Common myeloid progenitor, CD34-positive (primary cell): ENCODE results near the gene TWF2.

Experiments
- CTCF ChIA-PET: fragments of 350-600 bp; sonication (Branson Sonifier 250); formaldehyde crosslinking; loops from one replicate; lab custom pipeline; 2021; ENCODE audit warnings: antibody characterized with exemption; lab: Charles Lee
- POLR2A ChIA-PET: fragments of 350-600 bp; sonication (Branson Sonifier 250); formaldehyde crosslinking; loops from one replicate; lab custom pipeline; 2021; ENCODE audit warnings: antibody characterized with exemption; lab: Charles Lee
- DNase-seq, 3 donors: peaks; one replicate each; pipeline versions ENCODE4 v3.0.0 to v3.0.0-alpha.2; 2013
- H3K27ac ChIP-seq, 2 experiments: 1 replicate in 1 of 2; 2 replicates in 1 of 2; pipeline ENCODE4 v1.7.0; 2013; ENCODE audit warnings: inconsistent platforms in 2 of 2, low read length in 2 of 2, mild to moderate bottlenecking in 2 of 2, low read depth in 1 of 2, moderate library complexity in 1 of 2; ENCODE audit not compliant: severe bottlenecking in 2 of 2, insufficient read depth in 1 of 2, poor library complexity in 1 of 2
- H3K27me3 ChIP-seq, 5 experiments: replicated peaks in 2 of 5; 1 replicate in 3 of 5; 2 replicates in 2 of 5; pipeline versions ENCODE4 v1.6.1 to v1.7.0; 2013; ENCODE audit warnings: low read length in 4 of 5, mild to moderate bottlenecking in 2 of 5, moderate library complexity in 2 of 5, inconsistent platforms in 1 of 5; ENCODE audit not compliant: insufficient read depth in 5 of 5, control insufficient read depth in 4 of 5
- H3K36me3 ChIP-seq, 4 experiments: 1 replicate in 2 of 4; 2 replicates in 2 of 4; pipeline versions ENCODE4 v1.6.1 to v1.7.0; 2013; ENCODE audit warnings: low read length in 3 of 4, control low read depth in 1 of 4, mild to moderate bottlenecking in 1 of 4; ENCODE audit not compliant: control insufficient read depth in 4 of 4, insufficient read depth in 4 of 4
- H3K4me1 ChIP-seq, 4 experiments: 1 replicate in 3 of 4; 2 replicates in 1 of 4; pipeline versions ENCODE4 v1.6.1 to v1.7.1; 2013; ENCODE audit warnings: low read length in 3 of 4, mild to moderate bottlenecking in 3 of 4, control low read depth in 1 of 4, inconsistent platforms in 1 of 4, moderate library complexity in 1 of 4; ENCODE audit not compliant: control insufficient read depth in 4 of 4, insufficient read depth in 4 of 4; ENCODE audit errors: control extremely low read depth in 1 of 4
- H3K4me3 ChIP-seq, 7 experiments: 1 replicate in 4 of 7; 2 replicates in 3 of 7; pipeline versions ENCODE4 v1.5.1 to v1.7.0; 2013; ENCODE audit warnings: mild to moderate bottlenecking in 7 of 7, low read length in 6 of 7, moderate library complexity in 6 of 7, inconsistent platforms in 2 of 7, low read depth in 2 of 7, control low read depth in 1 of 7; ENCODE audit not compliant: insufficient read depth in 4 of 7, control insufficient read depth in 1 of 7; ENCODE audit errors: extremely low read depth in 1 of 7
- H3K9me3 ChIP-seq, 5 experiments: 1 replicate in 4 of 5; 2 replicates in 1 of 5; pipeline versions ENCODE4 v1.6.1 to v1.7.1; 2013; ENCODE audit warnings: low read length in 4 of 5, mild to moderate bottlenecking in 2 of 5, inconsistent platforms in 1 of 5, low read depth in 1 of 5, moderate library complexity in 1 of 5; ENCODE audit not compliant: control insufficient read depth in 4 of 5, insufficient read depth in 2 of 5; ENCODE audit errors: control extremely low read depth in 1 of 5
- WGBS: methylation state at CpG from one replicate; pipeline ENCODE4 v1.1.5; 2013; ENCODE audit not compliant: insufficient coverage; 5-methylcytosine and 5-hydroxymethylcytosine counted together

The TWF2 gene

GRCh38 chr3:52253314-52254304 lies 14.7 kb upstream of the TWF2 start:
- 54% methylated on average over 5 of the region's 12 CpGs for WGBS
- DNase-seq: peak; percentile 94 to 99 (median 98)
- ChIA-PET POLR2A (interaction anchor here (0.6 to 1.7 kb wide), 7 partner anchors 10 to 199 kb away, joined by 3 to 7 read pairs (median 4); partner anchors contain the start of gene TWF2), CTCF (interaction anchor here (0.9 to 9.6 kb wide), 15 partner anchors 8 to 85 kb away, joined by 3 to 161 read pairs (median 4); partner anchors contain the start of genes GLYCTK, PPM1M, TLR9 and TWF2)
- H3K4me1 ChIP-seq: peaks cover 7 to 37% (median 23%) of the 10 kb centered on the region in 4 experiments
- no peaks in the 10 kb centered on the region for H3K27me3 ChIP-seq
- no peaks in the 10 kb centered on the region for H3K9me3 ChIP-seq
- peak overlapping the region in 4 of 7 experiments; percentile 17 to 49 (median 36) for H3K4me3 ChIP-seq
- H3K36me3 ChIP-seq: peaks cover 18 to 70% (median 45%) of the 10 kb centered on the region in 4 experiments
- peak overlapping the region; percentile 69 to 78 for H3K27ac ChIP-seq

GRCh38 chr3:52250122-52250521 lies 11.2 kb upstream of the TWF2 start:
- Histone ChIP-seq H3K4me1 (peaks cover 7 to 47% (median 39%) of the 10 kb centered on the region in 4 experiments), H3K4me3 (no peak overlapping the region), H3K27me3 (no peaks in the 10 kb centered on the region), H3K9me3 (no peaks in the 10 kb centered on the region), H3K36me3 (peaks cover 0 to 42% (median 21%) of the 10 kb centered on the region in 4 experiments), H3K27ac (no peak overlapping the region)
- WGBS: 100% methylated on average over 1 of the region's 1 CpG
- DNase-seq: no peak
- ChIA-PET CTCF (interaction anchor here (0.8 to 9.6 kb wide), 2 partner anchors 10 to 13 kb away, joined by 3 to 161 read pairs; partner anchors contain the start of gene TWF2), POLR2A (interaction anchor here (1.4 kb wide), 1 partner anchor 28 kb away, joined by 3 read pairs; the partner anchor contains the start of gene WDR82)

- Histone ChIP-seq H3K9me3 (no peaks in the 10 kb centered on the region), H3K4me3 (no peak overlapping the region), H3K4me1 (peaks cover 7 to 48% (median 43%) of the 10 kb centered on the region in 4 experiments), H3K27me3 (no peaks in the 10 kb centered on the region), H3K27ac (no peak overlapping the region), H3K36me3 (peaks cover 0 to 41% (median 21%) of the 10 kb centered on the region in 4 experiments)
- ChIA-PET POLR2A (interaction anchor here (1.4 kb wide), 1 partner anchor 29 kb away, joined by 3 read pairs; the partner anchor contains the start of gene WDR82), CTCF (interaction anchor here (2.8 to 9.6 kb wide), 2 partner anchors 11 to 13 kb away, joined by 16 to 161 read pairs; partner anchors contain the start of gene TWF2)
- DNase-seq: no peak
- 97% methylated on average over 4 of the region's 6 CpGs for WGBS
These were observed 10.7 kb upstream of the TWF2 start for GRCh38 chr3:52249683-52250082.

GRCh38 chr3:52248816-52249547 lies 10.0 kb upstream of the TWF2 start:
- Histone ChIP-seq H3K4me1 (peaks cover 7 to 48% (median 45%) of the 10 kb centered on the region in 4 experiments), H3K4me3 (no peak overlapping the region), H3K27ac (no peak overlapping the region), H3K9me3 (no peaks in the 10 kb centered on the region), H3K36me3 (peaks cover 0 to 39% (median 20%) of the 10 kb centered on the region in 4 experiments), H3K27me3 (no peaks in the 10 kb centered on the region)
- ChIA-PET CTCF (interaction anchor here (0.9 to 9.6 kb wide), 6 partner anchors 11 to 33 kb away, joined by 3 to 161 read pairs (median 4); partner anchors contain the start of gene TWF2), POLR2A (interaction anchor here (1.4 kb wide), 1 partner anchor 29 kb away, joined by 3 read pairs; the partner anchor contains the start of gene WDR82)
- no peak for DNase-seq
- 93% methylated on average over 8 of the region's 10 CpGs for WGBS

GRCh38 chr3:52248165-52248541 lies 9.2 kb upstream of the TWF2 start:
- no peak for DNase-seq
- Histone ChIP-seq H3K36me3 (peaks cover 0 to 34% (median 20%) of the 10 kb centered on the region in 4 experiments), H3K9me3 (no peaks in the 10 kb centered on the region), H3K27ac (no peak overlapping the region), H3K27me3 (no peaks in the 10 kb centered on the region), H3K4me3 (no peak overlapping the region), H3K4me1 (peaks cover 7 to 46% (median 41%) of the 10 kb centered on the region in 4 experiments)
- WGBS: 94% methylated on average over 10 of the region's 10 CpGs
- CTCF ChIA-PET: interaction anchor here (0.9 to 9.6 kb wide), 7 partner anchors 11 to 34 kb away, joined by 3 to 161 read pairs (median 4); partner anchors contain the start of gene TWF2
- POLR2A ChIA-PET: no interaction called here

- CTCF ChIA-PET: interaction anchor here (1.1 to 9.6 kb wide), 5 partner anchors 11 to 34 kb away, joined by 4 to 161 read pairs (median 4); partner anchors contain the start of gene TWF2
- H3K4me3 ChIP-seq: no peak overlapping the region
- no peaks in the 10 kb centered on the region for H3K27me3 ChIP-seq
- 97% methylated on average over 7 of the region's 7 CpGs for WGBS
- H3K27ac ChIP-seq: no peak overlapping the region
- peaks cover 2 to 40% (median 35%) of the 10 kb centered on the region in 4 experiments for H3K4me1 ChIP-seq
- no peaks in the 10 kb centered on the region for H3K9me3 ChIP-seq
- H3K36me3 ChIP-seq: peaks cover 0 to 34% (median 20%) of the 10 kb centered on the region in 4 experiments
- POLR2A ChIA-PET: no interaction called here
- no peak for DNase-seq
These were observed 8.6 kb upstream of the TWF2 start for GRCh38 chr3:52247409-52248164.
